Panc1 (cell line): ENCODE measurements around the gene FGF21. TPM values are rescaled to one million over a fixed set of nuclear protein-coding genes. Genes with fewer than 3 reads are reported as not detected.

ENCODE experiments used
- ATAC-seq: fragments of 200-7000 bp; cut with Tn5 transposase; 2 replicates; pipeline ENCODE4 v1.9.1; 2020; ENCODE audit warnings: mild to moderate bottlenecking, moderate library complexity
- BruUV-seq: library from RNA; stranded (reverse); fragments of 400-500 nt; replicated peaks from 2 replicates; lab custom pipeline; 2021; lab: Mats Ljungman, UMichigan
- CTCF ChIA-PET: fragments of 300-600 bp; sonication (Branson Sonifier 250); formaldehyde crosslinking; loops from one replicate; lab custom pipeline; 2022; ENCODE audit warnings: antibody characterized with exemption; lab: Charles Lee
- POLR2A ChIA-PET: fragments of 300-600 bp; sonication (Branson Sonifier 250); formaldehyde crosslinking; loops from one replicate; lab custom pipeline; 2022; ENCODE audit warnings: antibody characterized with exemption; lab: Charles Lee
- DNase-seq: peaks from one replicate; pipeline ENCODE4 v3.0.0-alpha.2; 2010; ENCODE audit warnings: low read depth, low spot score
- H3K27ac ChIP-seq: 2 replicates; pipeline ENCODE4 v1.5.1; 2011; ENCODE audit warnings: mild to moderate bottlenecking, low read length, inconsistent platforms
- H3K27me3 ChIP-seq: fragments of 200-500 bp; sonication (Bioruptor generic); 2 replicates; pipeline ENCODE4 v1.6.0; 2014; ENCODE audit warnings: low read length, inconsistent platforms; ENCODE audit not compliant: control insufficient read depth, insufficient read depth
- H3K36me3 ChIP-seq: fragments of 200-500 bp; sonication (Bioruptor generic); 2 replicates; pipeline ENCODE4 v1.5.1; 2014; ENCODE audit warnings: inconsistent platforms, mild to moderate bottlenecking, low read length, moderate library complexity; ENCODE audit not compliant: control insufficient read depth, insufficient read depth
- H3K4me1 ChIP-seq: 2 replicates; pipeline ENCODE4 v1.5.1; 2011; ENCODE audit warnings: inconsistent platforms, mild to moderate bottlenecking, low read length, moderate library complexity; ENCODE audit not compliant: control insufficient read depth, insufficient read depth
- H3K4me3 ChIP-seq, 2 experiments: 2 replicates each; pipeline ENCODE4 v1.5.1; 2011 to 2012; ENCODE audit warnings: low read depth in 2 of 2, low read length in 2 of 2, mild to moderate bottlenecking in 2 of 2, inconsistent platforms in 1 of 2, moderate library complexity in 1 of 2
- H3K9me3 ChIP-seq: fragments of 200-500 bp; sonication (Bioruptor generic); 2 replicates; pipeline ENCODE4 v1.5.1; 2014; ENCODE audit warnings: low read depth, mild to moderate bottlenecking, inconsistent platforms, low read length, moderate library complexity; ENCODE audit not compliant: control insufficient read depth, insufficient read depth
- CTCF ChIP-seq: fragments of 450-650 bp; IDR thresholded peaks from 2 replicates; pipeline ENCODE4 v1.5.1; 2017; ENCODE audit warnings: mild to moderate bottlenecking
- POLR2AphosphoS5 ChIP-seq: IDR thresholded peaks from 2 replicates; pipeline ENCODE4 v1.6.1; 2012; ENCODE audit warnings: mild to moderate bottlenecking, low read depth, low read length, moderate library complexity
- REST ChIP-seq, 2 experiments: IDR thresholded peaks; 2 replicates each; pipeline ENCODE4 v1.6.1; 2011 to 2012; ENCODE audit warnings: low read depth in 2 of 2, control low read depth in 1 of 2, low read length in 1 of 2, mild to moderate bottlenecking in 1 of 2, moderate library complexity in 1 of 2; ENCODE audit not compliant: insufficient read depth in 1 of 2
- SIN3A ChIP-seq: IDR thresholded peaks from 2 replicates; pipeline ENCODE4 v1.6.1; 2012; ENCODE audit warnings: low read depth, mild to moderate bottlenecking, low read length, moderate library complexity, borderline replicate concordance; ENCODE audit not compliant: insufficient read depth
- TCF7L2 ChIP-seq: IDR thresholded peaks from 2 replicates; pipeline ENCODE4 v1.6.1; 2011; ENCODE audit warnings: mild to moderate bottlenecking, low read depth, low read length, inconsistent platforms
- in situ Hi-C: cut with HindIII; loops from 2 replicates; pipeline ENCODE4 v1.10.0; 2016; ENCODE audit warnings: low sequenced_read_pairs, low pct_unique_long_range_greater_than_20kb
- intact Hi-C: fragments of 100-400 bp; cut with micrococcal nuclease; formaldehyde crosslinking; loops from one replicate; pipeline ENCODE4 v1.10.0; 2022; ENCODE audit not compliant: unreplicated experiment
- total RNA-seq: library from RNA; stranded (reverse); gene quantifications from one replicate; pipeline ENCODE4 v1.2.1, GENCODE V29; 2021; ENCODE audit not compliant: unreplicated experiment

FGF21 gene
- total RNA-seq, 1 experiment from 2014 or later, result not detected

GRCh38 chr19:48794291-48794690 lies 39.0 kb downstream of the FGF21 start:
- ATAC-seq (no peak), DNase-seq (no peak)
- Histone ChIP-seq H3K4me3 (no peak overlapping the region), H3K4me1 (no peaks in the 10 kb centered on the region), H3K9me3 (no peaks in the 10 kb centered on the region), H3K36me3 (no peaks in the 10 kb centered on the region), H3K27ac (no peak overlapping the region), H3K27me3 (no peaks in the 10 kb centered on the region)
- TF ChIP-seq TCF7L2 (no peak), CTCF (no peak), POLR2AphosphoS5 (no peak), REST (IDR thresholded peaks at IDR 0.05; ENCODE audit: insufficient read depth in 1 of 2, low read depth in 2 of 2, low read length in 1 of 2) (no peak), SIN3A (no peak)
- in situ Hi-C loops, result no loop called here
- POLR2A ChIA-PET, result no interaction called here
- intact Hi-C loops, result no loop called here
- no TSS peak for BruUV-seq
- CTCF ChIA-PET, result interaction anchor here (0.7 kb wide), 1 partner anchor 46 kb away, joined by 5 read pairs; no protein-coding TSS in a partner anchor

GRCh38 chr19:48795055-48795684 lies 39.8 kb downstream of the FGF21 start:
- no peaks in the 10 kb centered on the region for H3K4me1 ChIP-seq
- H3K27me3 ChIP-seq, result no peaks in the 10 kb centered on the region
- H3K27ac ChIP-seq, result peak overlapping the region; percentile 34
- ATAC-seq (peak; percentile 100), DNase-seq (peak; percentile 62)
- BruUV-seq, result no TSS peak
- intact Hi-C loops, result no loop called here
- in situ Hi-C loops, result no loop called here
- no peaks in the 10 kb centered on the region for H3K9me3 ChIP-seq
- ChIA-PET POLR2A (no interaction called here), CTCF (interaction anchor here (0.6 to 1.7 kb wide), 8 partner anchors 10 to 1669 kb away, joined by 3 to 10 read pairs (median 4); no protein-coding TSS in a partner anchor)
- peak; percentile 94 for TF ChIP-seq CTCF
- TF ChIP-seq TCF7L2, result no peak
- 0 out of 2 replicates have a peak, but pooled peaks have one; percentile 30 for TF ChIP-seq SIN3A
- TF ChIP-seq REST (IDR thresholded peaks at IDR 0.05; ENCODE audit: insufficient read depth in 1 of 2, low read depth in 2 of 2, low read length in 1 of 2), result no peak
- TF ChIP-seq POLR2AphosphoS5, result peak; percentile 46; the same call in 1 of the 2 replicates
- no peaks in the 10 kb centered on the region for H3K36me3 ChIP-seq
- H3K4me3 ChIP-seq, result peak overlapping the region; percentile 47 to 63
